Femur (tissue), 1 donor: ENCODE measurements around the gene FLT4.
"Not testable (repeated sequence)": the region's sequence is repeated elsewhere in the genome, so short reads cannot be mapped to it uniquely, and the experiment has no call there.

Experiments
- DNase-seq: peaks from one replicate; pipeline ENCODE4 v3.0.0-alpha.2; 2017

The FLT4 gene

DNA sequence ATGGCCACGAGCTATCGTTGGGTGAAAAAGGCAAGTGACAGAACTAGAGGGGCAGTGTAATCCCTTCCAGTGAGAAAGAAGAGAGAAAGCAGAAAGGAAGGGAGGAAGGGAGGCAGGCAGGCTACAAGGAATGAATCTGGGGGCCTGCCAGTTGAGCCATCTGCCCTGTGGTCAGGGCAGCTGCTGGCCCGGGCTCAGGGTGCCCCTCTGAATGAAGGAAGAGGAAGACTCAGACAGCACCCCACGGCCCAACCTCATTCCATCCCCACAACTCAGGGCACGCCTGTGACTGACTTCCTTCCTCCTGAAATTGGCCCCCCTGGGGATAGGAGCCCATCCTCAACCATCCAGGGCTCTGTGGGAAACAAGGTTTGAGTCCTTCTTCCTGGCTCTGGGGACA lies 20.3 kb upstream of the FLT4 start:
- DNase-seq = no peak

DNA sequence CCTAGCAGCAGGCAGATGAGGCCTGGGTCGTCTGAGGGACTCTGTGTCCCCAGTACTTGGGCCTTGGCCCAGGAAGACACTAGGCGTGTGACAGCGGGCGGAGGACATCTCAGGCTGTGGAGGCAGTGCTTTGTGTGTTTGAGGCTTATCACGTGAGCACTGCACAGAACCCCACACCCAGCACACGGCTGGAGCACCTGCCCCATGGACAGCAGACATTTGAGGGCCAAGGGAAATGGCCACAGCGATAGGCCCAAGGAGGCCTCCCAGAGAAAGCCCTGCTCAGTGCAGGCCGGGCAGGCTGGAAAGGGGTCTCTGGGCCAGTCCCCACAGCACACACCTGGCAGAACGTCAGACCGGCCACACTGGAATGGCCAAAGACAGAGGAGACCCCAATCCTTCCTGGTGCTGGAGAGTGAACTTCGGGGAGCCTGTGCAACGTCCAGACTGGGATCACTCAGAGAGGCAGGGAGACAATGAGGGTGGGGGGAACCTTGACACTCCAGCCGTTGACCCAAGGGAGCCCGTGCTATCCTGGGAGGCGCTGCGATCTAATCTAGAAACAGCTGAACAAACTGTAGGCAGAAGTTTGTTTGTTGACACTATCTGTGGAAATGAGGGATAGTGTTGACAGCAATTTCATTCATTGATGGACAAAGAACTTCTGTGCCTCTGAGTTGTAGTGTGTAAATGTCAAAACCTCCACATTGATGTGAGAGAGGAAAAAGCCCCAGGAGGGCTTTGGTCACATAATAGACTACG lies 19.6 kb upstream of the FLT4 start:
- no peak for DNase-seq

DNA sequence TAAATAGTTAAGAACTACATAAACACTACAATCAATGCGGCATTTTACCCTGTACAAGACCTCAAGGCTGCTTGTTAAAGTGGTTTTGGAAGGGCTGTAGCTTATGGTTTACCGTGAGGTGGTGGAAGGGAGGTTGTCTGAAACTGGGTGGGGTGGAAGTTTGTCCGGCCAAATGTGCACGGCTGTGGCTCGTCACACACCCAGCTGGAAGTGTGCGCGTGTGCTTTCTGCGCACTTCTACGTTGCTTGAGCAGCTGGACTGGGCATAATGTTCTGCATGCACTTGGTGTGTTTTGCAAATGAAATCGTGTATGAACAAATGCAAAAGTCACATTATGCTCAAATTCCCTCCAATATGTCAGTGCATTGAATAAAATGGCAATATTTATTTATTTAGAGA lies 17.4 kb upstream of the FLT4 start:
- DNase-seq = no peak

GRCh38 chr5:180665682-180666404 lies 16.4 kb upstream of the FLT4 start:
- DNase-seq = no peak

DNA sequence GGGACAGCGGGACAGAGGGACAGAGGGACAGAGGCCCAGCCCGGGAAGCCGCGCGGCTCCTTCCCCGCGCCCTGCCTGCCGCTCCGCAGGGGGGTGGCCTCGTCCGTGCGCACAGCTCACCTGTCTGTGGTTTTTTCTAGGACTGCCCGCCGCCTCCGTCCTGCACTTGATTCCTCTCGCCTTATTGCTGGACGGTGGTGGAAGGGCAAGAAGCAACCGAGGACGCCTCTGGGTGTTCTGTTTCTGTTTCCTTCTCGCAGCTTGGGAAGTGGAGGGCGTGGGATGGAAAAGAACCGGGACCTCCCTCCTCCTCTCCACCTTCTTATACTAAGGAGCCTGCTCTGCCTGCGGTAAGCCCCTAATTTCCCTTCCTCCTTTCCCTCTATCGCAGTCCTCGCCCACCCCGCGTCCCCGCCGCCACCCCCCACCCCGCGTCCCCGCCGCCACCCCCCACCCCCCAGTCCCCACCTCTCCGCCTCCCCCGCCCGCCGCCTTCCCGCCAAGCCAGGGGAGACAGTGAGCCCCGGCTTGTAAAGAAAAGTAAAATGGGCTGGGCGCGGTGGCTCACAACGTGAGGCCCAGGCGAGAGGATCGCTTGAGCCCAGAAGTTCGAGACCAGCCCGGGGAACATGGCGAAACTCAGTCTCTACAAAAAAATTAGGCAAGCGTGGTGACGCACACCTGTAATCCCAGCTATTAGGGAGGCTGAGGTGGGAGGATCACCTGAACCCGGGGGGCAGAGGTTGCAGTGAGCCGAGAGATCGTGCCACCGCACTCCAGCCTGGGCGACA lies 9.6 kb upstream of the FLT4 start:
- no peak for DNase-seq

GRCh38 chr5:180655243-180655642 lies 5.8 kb upstream of the FLT4 start:
- not testable (repeated sequence) for DNase-seq

GRCh38 chr5:180652771-180653170 lies 3.4 kb upstream of the FLT4 start:
- no peak for DNase-seq

DNA sequence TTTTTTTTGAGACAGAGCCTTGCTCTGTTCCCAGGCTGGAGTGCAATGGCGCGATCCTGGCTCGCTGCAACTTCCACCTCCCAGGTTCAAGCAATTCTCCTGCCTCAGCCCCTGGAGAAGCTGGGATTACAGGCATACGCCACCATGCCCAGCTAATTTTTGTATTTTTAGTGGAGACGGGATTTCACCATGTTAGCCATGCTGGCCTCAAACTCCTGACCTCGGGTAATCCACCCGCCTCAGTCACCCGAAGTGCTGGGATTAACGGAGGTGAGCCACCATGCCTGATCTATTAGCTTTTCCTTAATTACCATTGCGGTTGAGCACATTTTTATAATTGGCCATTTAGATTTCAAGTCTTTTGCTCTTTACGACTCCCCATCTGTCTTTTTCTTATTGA lies 2.9 kb upstream of the FLT4 start:
- no peak for DNase-seq

GRCh38 chr5:180648658-180649296 lies 623 bp downstream of the FLT4 start:
- DNase-seq = no peak

GRCh38 chr5:180647941-180648500 lies 1.4 kb downstream of the FLT4 start:
- DNase-seq = no peak

DNA sequence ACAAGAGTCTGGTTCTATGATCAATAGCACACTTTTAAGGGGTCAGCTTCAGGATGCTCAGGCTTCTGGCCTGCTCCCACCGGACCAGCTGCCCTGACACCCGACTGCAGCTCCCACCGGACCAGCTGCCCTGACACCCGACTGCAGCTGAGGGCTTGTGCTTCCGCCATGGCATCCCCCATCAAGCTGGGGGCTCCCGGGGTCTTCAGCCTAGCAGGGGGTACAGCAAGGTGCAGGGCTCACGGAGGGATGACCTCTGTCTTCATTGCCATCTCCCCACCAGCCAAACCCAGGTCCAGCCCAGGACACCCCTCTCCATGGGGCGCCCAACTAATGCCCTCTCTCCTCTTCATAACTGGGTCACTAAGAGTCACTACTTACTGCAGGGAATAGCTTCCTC lies 1.9 kb downstream of the FLT4 start:
- DNase-seq = no peak

GRCh38 chr5:180646963-180647305 lies 2.5 kb downstream of the FLT4 start:
- DNase-seq = no peak

DNA sequence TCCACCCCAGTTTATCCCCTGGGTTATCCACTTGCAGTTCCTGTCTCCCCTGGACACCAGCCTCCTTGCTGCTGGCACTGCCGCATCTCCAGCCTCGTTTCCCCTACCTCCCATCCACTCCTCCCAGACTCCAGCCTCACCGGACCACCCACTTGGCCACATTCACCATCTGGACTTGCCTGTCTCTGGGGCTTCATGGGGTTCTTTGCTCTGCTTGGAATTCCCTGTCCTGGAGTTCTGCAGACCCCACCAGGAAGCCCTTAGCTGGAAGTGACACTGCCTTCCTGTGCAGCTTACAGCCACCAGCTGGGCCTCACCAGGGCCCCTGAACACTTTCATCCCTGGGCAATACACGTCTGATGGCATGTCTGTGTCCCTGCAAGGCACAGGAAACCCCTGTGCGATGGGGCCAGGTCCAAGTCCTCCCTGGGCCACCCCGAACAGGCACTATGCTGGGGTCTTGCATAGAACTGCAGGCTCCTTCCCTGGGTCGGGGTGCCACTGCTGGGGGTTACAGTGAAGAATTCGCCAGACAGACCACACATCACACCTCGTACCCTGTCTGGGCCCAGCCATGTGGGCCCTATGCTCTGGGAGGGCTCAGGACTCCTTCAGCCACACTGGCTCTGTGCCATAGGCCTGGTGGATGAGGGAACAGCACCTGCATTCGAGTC lies 3.0 kb downstream of the FLT4 start:
- no peak for DNase-seq

DNA sequence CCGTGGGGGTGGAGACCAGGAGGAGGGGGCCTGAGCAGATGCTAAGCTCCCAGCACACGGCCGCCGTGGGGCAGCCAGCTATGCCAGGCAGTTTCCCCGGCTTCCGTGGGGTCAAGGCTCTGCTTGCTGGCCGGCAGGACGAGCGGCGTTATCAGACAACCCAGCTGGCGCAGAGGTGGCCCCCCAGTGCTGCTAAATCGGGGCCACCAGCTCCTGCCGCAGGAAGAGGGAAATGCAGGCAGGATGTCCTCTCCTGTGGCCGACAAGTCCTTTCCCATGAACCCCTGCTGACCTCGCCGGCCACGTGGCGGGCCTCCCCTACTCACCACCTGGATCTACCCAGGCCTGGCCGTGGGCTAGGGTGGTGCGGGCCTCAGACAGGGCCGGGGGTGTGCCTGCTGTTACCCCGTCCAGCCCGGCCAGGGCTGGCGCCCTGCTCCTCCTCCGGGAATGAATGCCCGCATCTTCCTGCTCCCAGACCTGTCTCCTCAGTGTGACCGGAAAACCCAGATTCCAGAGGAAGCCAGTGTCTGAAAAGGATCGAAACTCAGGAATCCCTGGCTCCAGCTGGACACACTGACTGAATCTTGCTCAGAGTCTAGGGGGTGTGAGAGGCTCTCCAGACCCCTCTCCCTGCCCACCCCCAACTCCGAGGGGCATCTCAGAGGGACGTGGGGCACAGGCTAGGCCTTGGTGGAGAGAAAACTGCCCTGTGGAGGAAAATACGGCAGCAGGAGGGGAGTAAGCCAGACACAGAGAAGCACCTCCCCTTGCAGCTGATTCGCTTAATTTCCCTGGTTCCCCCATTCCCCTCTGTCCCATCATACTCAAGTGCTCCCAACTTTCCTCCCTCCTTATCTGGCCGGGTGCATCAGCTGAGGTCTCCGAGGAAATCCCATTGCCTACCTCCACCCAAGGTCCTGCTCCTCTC lies 3.9 kb downstream of the FLT4 start:
- DNase-seq = no peak

DNA sequence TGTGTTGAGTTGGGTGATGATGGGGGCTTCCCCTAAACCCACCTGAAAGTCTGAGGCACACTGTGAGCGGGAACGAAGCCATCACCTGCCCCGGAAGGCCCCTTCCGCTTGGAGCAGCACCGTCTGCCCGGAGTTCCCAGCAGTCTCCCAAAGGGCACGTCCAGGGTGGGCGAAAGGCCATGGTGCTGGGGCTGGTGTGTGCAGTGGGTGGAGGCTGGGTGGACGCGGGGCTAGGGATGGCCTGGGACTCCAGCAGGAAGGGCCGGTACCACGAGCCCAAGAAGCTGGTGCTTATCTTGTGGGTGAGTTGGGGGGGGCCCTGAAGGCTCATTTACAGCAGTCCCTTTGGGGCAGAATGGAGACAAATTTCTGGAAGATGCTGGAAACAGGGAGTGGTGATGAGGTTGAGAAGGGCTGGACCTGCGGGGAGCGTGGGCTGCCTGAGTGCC lies 4.6 kb downstream of the FLT4 start:
- DNase-seq = no peak

GRCh38 chr5:180644129-180644824 lies 5.1 kb downstream of the FLT4 start:
- DNase-seq = no peak

DNA sequence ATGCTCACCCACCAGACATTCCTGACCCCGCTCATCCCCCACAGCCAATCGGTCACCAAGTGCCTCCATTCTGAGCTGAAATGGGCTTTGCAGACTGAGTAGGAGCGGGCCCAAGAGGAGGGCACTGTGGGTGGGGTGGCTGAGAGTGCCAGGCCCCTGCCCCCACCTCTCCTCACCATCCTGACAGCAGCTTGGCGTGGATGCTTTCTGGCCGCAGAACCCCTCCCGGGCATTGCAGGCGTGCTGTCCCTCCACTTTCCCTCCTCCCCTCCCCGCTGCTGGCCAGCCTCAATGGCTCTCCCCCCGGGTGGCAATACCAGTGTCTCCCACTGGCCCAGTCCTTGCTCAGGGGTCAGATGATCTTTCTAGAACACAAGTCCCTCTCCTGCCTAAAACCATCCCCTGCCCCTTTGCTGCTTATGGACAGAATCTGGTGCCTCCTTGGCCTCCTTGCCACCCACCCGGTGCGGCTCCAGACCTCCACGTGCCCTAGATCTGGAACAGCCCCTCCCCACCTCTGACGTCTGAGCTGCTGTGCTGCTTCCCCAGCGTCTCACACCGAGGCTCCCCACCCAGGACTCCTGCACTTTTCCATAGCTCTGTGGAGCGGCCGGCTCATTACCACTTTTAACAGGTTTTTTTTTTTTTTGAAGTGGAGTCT lies 6.1 kb downstream of the FLT4 start:
- no peak for DNase-seq

- no peak for DNase-seq
These were observed 6.6 kb downstream of the FLT4 start for GRCh38 chr5:180642779-180643178.

- DNase-seq = no peak
These were observed 7.1 kb downstream of the FLT4 start for GRCh38 chr5:180642181-180642775.

DNA sequence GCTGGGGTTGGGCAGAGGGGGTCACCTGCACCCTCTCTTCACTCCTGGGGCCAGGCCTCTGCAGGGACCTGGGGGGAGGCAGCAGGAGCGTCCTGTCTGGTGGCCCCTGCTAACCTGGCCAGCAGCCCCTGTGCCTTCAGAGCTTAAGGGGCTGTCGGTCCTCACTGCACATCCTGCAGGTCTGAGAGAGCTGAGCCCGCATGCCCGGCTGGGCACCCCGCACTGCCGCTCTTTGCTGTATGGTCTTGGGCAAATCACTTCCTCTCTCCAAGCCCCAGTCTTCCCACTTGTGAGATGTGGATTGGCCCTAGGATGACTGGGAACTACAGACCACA lies 7.9 kb downstream of the FLT4 start:
- no peak for DNase-seq
